IMR-90 (cell line): ENCODE results near the gene CCP110. TPM values are rescaled to one million over a fixed set of nuclear protein-coding genes. Genes with fewer than 3 reads are reported as not detected.

Experiments used
- ATAC-seq: fragments of 200-7000 bp; cut with Tn5 transposase; 2 replicates; pipeline ENCODE4 v1.9.1; 2020; ENCODE audit warnings: low read depth, mild to moderate bottlenecking, moderate library complexity
- BruUV-seq: library from RNA; stranded (reverse); fragments of 400-500 nt; replicated peaks from 2 replicates; lab custom pipeline; 2021; lab: Mats Ljungman, UMichigan
- CTCF ChIA-PET: fragments of 300-600 bp; formaldehyde crosslinking; extraction: SDS; loops from one replicate; lab custom pipeline; 2021; ENCODE audit warnings: antibody characterized with exemption; lab: Yijun Ruan, JAX
- POLR2A ChIA-PET: fragments of 300-600 bp; sonication (Branson Sonifier 250); formaldehyde crosslinking; loops from one replicate; lab custom pipeline; 2022; ENCODE audit warnings: antibody characterized with exemption; ENCODE audit not compliant: unreplicated experiment; lab: Charles Lee
- DNase-seq: peaks from one replicate; pipeline ENCODE4 v3.0.0; 2013
- H2AFZ ChIP-seq: replicated peaks from 2 replicates; pipeline ENCODE3; 2013; ENCODE audit warnings: low read length, mild to moderate bottlenecking; ENCODE audit not compliant: poor library complexity
- H2AK5ac ChIP-seq: 2 replicates; pipeline ENCODE4 v1.6.1; 2013; ENCODE audit warnings: low read depth, low read length, inconsistent platforms
- H2AK9ac ChIP-seq: replicated peaks from 2 replicates; pipeline ENCODE3; 2013; ENCODE audit warnings: mild to moderate bottlenecking, low read depth, low read length, moderate library complexity; ENCODE audit not compliant: poor library complexity
- H2BK120ac ChIP-seq: 2 replicates; pipeline ENCODE4 v1.6.1; 2013; ENCODE audit warnings: low read depth, low read length, inconsistent platforms
- H2BK15ac ChIP-seq: 3 replicates; pipeline ENCODE4 v1.6.1; 2013; ENCODE audit warnings: low read depth, low read length, inconsistent platforms
- H2BK20ac ChIP-seq: 2 replicates; pipeline ENCODE4 v1.6.1; 2013; ENCODE audit warnings: low read depth, mild to moderate bottlenecking, inconsistent platforms, low read length, moderate library complexity
- H2BK5ac ChIP-seq: 2 replicates; pipeline ENCODE4 v1.6.1; 2013; ENCODE audit warnings: mild to moderate bottlenecking, low read depth, low read length, inconsistent platforms; ENCODE audit not compliant: poor library complexity, severe bottlenecking
- H3K14ac ChIP-seq: replicated peaks from 2 replicates; pipeline ENCODE4 v1.6.1; 2013; ENCODE audit warnings: low read depth, low read length, inconsistent platforms
- H3K18ac ChIP-seq: 2 replicates; pipeline ENCODE4 v1.6.1; 2013; ENCODE audit warnings: low read depth, low read length, control low read depth
- H3K23ac ChIP-seq: 2 replicates; pipeline ENCODE4 v1.6.1; 2013; ENCODE audit warnings: low read depth, low read length, inconsistent platforms
- H3K27ac ChIP-seq: 2 replicates; pipeline ENCODE4 v1.5.1; 2013; ENCODE audit warnings: mild to moderate bottlenecking, control low read depth, low read length; ENCODE audit not compliant: insufficient read depth
- H3K27me3 ChIP-seq: 2 replicates; pipeline ENCODE4 v1.6.1; 2013; ENCODE audit warnings: low read length; ENCODE audit not compliant: control insufficient read depth, insufficient read depth
- H3K36me3 ChIP-seq: 2 replicates; pipeline ENCODE4 v1.6.1; 2013; ENCODE audit warnings: low read length, mixed read lengths; ENCODE audit not compliant: control insufficient read depth, insufficient read depth
- H3K4ac ChIP-seq: 2 replicates; pipeline ENCODE4 v1.6.1; 2013; ENCODE audit warnings: low read depth, low read length, inconsistent platforms
- H3K4me1 ChIP-seq: 2 replicates; pipeline ENCODE4 v1.6.1; 2013; ENCODE audit warnings: low read length, mixed read lengths; ENCODE audit not compliant: control insufficient read depth, insufficient read depth
- H3K4me2 ChIP-seq: 2 replicates; pipeline ENCODE4 v1.6.1; 2013; ENCODE audit warnings: low read depth, mild to moderate bottlenecking, control low read depth, low read length, moderate library complexity
- H3K4me3 ChIP-seq: 2 replicates; pipeline ENCODE4 v1.5.1; 2013; ENCODE audit warnings: low read depth, mild to moderate bottlenecking, control low read depth, low read length, moderate library complexity; ENCODE audit not compliant: insufficient read depth
- H3K56ac ChIP-seq: 2 replicates; pipeline ENCODE4 v1.6.1; 2013; ENCODE audit warnings: low read length, inconsistent platforms; ENCODE audit not compliant: insufficient read depth; ENCODE audit errors: extremely low read depth
- H3K79me1 ChIP-seq, 2 experiments: 2 replicates each; pipeline ENCODE4 v1.6.1; 2013; ENCODE audit warnings: low read length in 2 of 2, inconsistent platforms in 1 of 2, low read depth in 1 of 2
- H3K9ac ChIP-seq: 2 replicates; pipeline ENCODE4 v1.6.1; 2013; ENCODE audit warnings: low read depth, low read length, control low read depth
- H3K9me1 ChIP-seq: 2 replicates; pipeline ENCODE4 v1.6.1; 2013; ENCODE audit warnings: low read length, inconsistent platforms; ENCODE audit not compliant: insufficient read depth
- H3K9me3 ChIP-seq: 2 replicates; pipeline ENCODE4 v1.6.1; 2013; ENCODE audit warnings: low read length; ENCODE audit not compliant: control insufficient read depth, insufficient read depth
- H4K20me1 ChIP-seq: 2 replicates; pipeline ENCODE4 v1.6.1; 2013; ENCODE audit warnings: low read length, inconsistent platforms; ENCODE audit not compliant: insufficient read depth
- H4K5ac ChIP-seq: 2 replicates; pipeline ENCODE4 v1.6.1; 2013; ENCODE audit warnings: mild to moderate bottlenecking, low read depth, low read length, control low read depth
- H4K8ac ChIP-seq, 2 experiments: 2 replicates each; pipeline ENCODE4 v1.6.1; 2013; ENCODE audit warnings: low read depth in 2 of 2, low read length in 2 of 2, control low read depth in 1 of 2, inconsistent platforms in 1 of 2
- H4K91ac ChIP-seq: 2 replicates; pipeline ENCODE4 v1.6.1; 2013; ENCODE audit warnings: low read depth, low read length, inconsistent platforms; ENCODE audit not compliant: insufficient read depth
- BHLHE40 ChIP-seq: fragments of 150-350 bp; IDR thresholded peaks from 2 replicates; pipeline ENCODE4 v1.6.1; 2016; ENCODE audit warnings: mild to moderate bottlenecking, low read depth, low read length
- CEBPB ChIP-seq: IDR thresholded peaks from 2 replicates; pipeline ENCODE4 v1.6.1; 2012; ENCODE audit warnings: low read depth, low read length, improper control_type of control experiment
- CHD1 ChIP-seq: IDR thresholded peaks from 2 replicates; pipeline ENCODE4 v1.6.1; 2012; ENCODE audit warnings: low read depth, low read length, improper control_type of control experiment
- FOS ChIP-seq: fragments of 150-350 bp; IDR thresholded peaks from 2 replicates; pipeline ENCODE4 v1.6.1; 2016; ENCODE audit warnings: low read depth, low read length
- MAZ ChIP-seq: IDR thresholded peaks from 2 replicates; pipeline ENCODE4 v1.6.1; 2012; ENCODE audit warnings: low read depth, mild to moderate bottlenecking, low read length, improper control_type of control experiment, moderate library complexity, borderline replicate concordance
- MXI1 ChIP-seq: IDR thresholded peaks from 2 replicates; pipeline ENCODE4 v1.6.1; 2012; ENCODE audit warnings: low read depth, mild to moderate bottlenecking, low read length, moderate library complexity, borderline replicate concordance
- NFE2L2 ChIP-seq: fragments of 150-350 bp; IDR thresholded peaks from 2 replicates; pipeline ENCODE4 v1.6.1; 2016; ENCODE audit warnings: low read depth, mild to moderate bottlenecking, low read length
- POLR2A ChIP-seq: IDR thresholded peaks from 2 replicates; pipeline ENCODE4 v1.6.1; 2012; ENCODE audit warnings: mild to moderate bottlenecking, low read depth, low read length
- RAD21 ChIP-seq: IDR thresholded peaks from 2 replicates; pipeline ENCODE4 v1.6.1; 2012; ENCODE audit warnings: low read length, improper control_type of control experiment
- RFX5 ChIP-seq: IDR thresholded peaks from 2 replicates; pipeline ENCODE4 v1.8.0; 2012; ENCODE audit warnings: low read depth, mild to moderate bottlenecking, low read length, moderate library complexity
- SMC3 ChIP-seq: fragments of 150-350 bp; IDR thresholded peaks from 2 replicates; pipeline ENCODE4 v1.6.1; 2016; ENCODE audit warnings: low read depth, mild to moderate bottlenecking, antibody characterized with exemption, low read length, moderate library complexity
- WGBS, 2 experiments: methylation state at CpG; one replicate each; pipeline versions ENCODE4 v1.1.5 to v1.1.7; 2013; ENCODE audit warnings: missing lambda C conversion rate in 2 of 2; ENCODE audit not compliant: insufficient read length in 1 of 2; ENCODE audit errors: extremely low coverage in 2 of 2; 5-methylcytosine and 5-hydroxymethylcytosine counted together
- dilution Hi-C: fragments of 300-500 bp; cut with HindIII; formaldehyde crosslinking; loops from one replicate; pipeline ENCODE4 v1.14.3; 2018; ENCODE audit warnings: low sequenced_read_pairs; ENCODE audit not compliant: unreplicated experiment
- in situ Hi-C: fragments of 300-500 bp; cut with MboI; formaldehyde crosslinking; loops from 3 replicates; pipeline ENCODE4 v1.14.3; 2019; ENCODE audit warnings: low sequenced_read_pairs, inconsistent platforms, mixed read lengths
- intact Hi-C: fragments of 100-400 bp; cut with micrococcal nuclease; formaldehyde crosslinking; loops from 2 replicates; pipeline ENCODE4 v1.10.0; 2022
- polyA plus RNA-seq, 3 experiments: library from polyadenylated mRNA; depleted of rRNA; stranded (reverse); fragments of >200 nt; gene quantifications; 2 replicates each; pipeline ENCODE4 v1.2.3, GENCODE V29; 2012; ENCODE audit warnings: low replicate concordance in 1 of 3
- total RNA-seq: library from RNA; depleted of rRNA; stranded (reverse); fragments of >200 nt; gene quantifications from 2 replicates; pipeline ENCODE4 v1.2.3, GENCODE V29; 2012
- TF ChIP-seq, protein P1 (sequence below): fragments of 150-350 bp; IDR thresholded peaks from 2 replicates; pipeline ENCODE4 v1.6.1; 2016; ENCODE audit warnings: low read depth, mild to moderate bottlenecking, low read length, moderate library complexity, borderline replicate concordance
- TF ChIP-seq, protein P2 (sequence below): conservative IDR thresholded peaks from 2 replicates; pipeline ENCODE4 v1.5.1; 2012; ENCODE audit warnings: mild to moderate bottlenecking, low read depth, low read length, improper control_type of control experiment
- TF ChIP-seq, protein P3 (sequence below): fragments of 150-350 bp; IDR thresholded peaks from 2 replicates; pipeline ENCODE4 v1.6.1; 2017; ENCODE audit warnings: mild to moderate bottlenecking, antibody characterized with exemption, low read length, low read depth

Gene CCP110
- total and polyA plus RNA-seq, 2 of the 4 experiments (the other 2 are of a cell fraction) = 4.7 to 7.7 TPM

DNA sequence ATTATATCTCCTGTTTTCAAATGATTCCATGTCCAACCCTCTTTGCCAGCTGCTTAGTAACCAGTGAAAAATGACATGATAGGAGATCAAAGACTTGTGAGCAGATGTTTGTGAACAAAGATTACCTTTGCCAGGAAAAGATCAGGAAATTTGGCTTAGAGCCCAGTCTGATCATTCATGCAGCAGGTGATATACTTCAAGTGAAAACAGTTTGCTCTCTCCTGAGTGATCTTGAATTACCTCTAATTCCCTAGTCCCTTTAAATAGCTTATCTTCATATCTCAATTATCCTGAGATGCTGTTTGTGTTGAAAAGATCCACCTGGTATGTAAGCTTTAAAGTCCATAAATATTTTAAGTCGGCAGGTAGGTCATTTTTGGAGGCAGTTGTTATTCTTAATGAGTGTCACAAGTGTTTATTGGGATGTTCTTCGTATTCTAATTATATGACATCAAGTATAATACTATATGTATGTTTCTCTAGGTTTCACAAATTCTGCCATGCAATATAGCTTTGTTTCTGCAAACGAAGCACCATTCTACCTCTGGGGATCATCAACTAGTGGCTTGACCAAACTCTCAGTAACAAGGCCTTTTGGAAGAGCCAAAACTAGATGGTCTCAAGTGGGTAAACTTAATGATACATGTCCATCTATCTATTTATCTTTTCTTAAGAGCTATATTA lies 18.5 kb downstream of the CCP110 start:
- Histone ChIP-seq H3K14ac (no peak overlapping the region), H4K91ac (no peak overlapping the region), H2BK120ac (no peak overlapping the region), H3K4me2 (no peak overlapping the region), H3K4ac (no peak overlapping the region), H2AFZ (no peak overlapping the region), H4K20me1 (no peaks in the 10 kb centered on the region), H4K5ac (no peak overlapping the region), H3K36me3 (peaks cover 9% of the 10 kb centered on the region), H2AK5ac (no peak overlapping the region), H3K9me3 (no peaks in the 10 kb centered on the region), H3K27ac (no peak overlapping the region), H2BK5ac (no peak overlapping the region), H2AK9ac (no peak overlapping the region), H3K79me1 (no peaks in the 10 kb centered on the region; a peak in 1 of 4 replicates), H2BK15ac (no peak overlapping the region), H3K18ac (no peak overlapping the region), H3K4me3 (no peak overlapping the region), H3K27me3 (no peaks in the 10 kb centered on the region), H3K23ac (no peak overlapping the region), H4K8ac (no peak overlapping the region), H3K9me1 (no peaks in the 10 kb centered on the region), H3K56ac (no peak overlapping the region), H3K9ac (no peak overlapping the region), H2BK20ac (no peak overlapping the region), H3K4me1 (no peaks in the 10 kb centered on the region)
- intact Hi-C loops = no loop called here
- ATAC-seq (no peak), DNase-seq (no peak)
- TF ChIP-seq RFX5 = no peak
- no peak for TF ChIP-seq CEBPB
- no peak for TF ChIP-seq MXI1
- no peak for TF ChIP-seq MAZ
- TF ChIP-seq, protein P1, sequence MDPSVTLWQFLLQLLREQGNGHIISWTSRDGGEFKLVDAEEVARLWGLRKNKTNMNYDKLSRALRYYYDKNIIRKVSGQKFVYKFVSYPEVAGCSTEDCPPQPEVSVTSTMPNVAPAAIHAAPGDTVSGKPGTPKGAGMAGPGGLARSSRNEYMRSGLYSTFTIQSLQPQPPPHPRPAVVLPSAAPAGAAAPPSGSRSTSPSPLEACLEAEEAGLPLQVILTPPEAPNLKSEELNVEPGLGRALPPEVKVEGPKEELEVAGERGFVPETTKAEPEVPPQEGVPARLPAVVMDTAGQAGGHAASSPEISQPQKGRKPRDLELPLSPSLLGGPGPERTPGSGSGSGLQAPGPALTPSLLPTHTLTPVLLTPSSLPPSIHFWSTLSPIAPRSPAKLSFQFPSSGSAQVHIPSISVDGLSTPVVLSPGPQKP = no peak
- no peak for TF ChIP-seq SMC3
- TF ChIP-seq, protein P2, sequence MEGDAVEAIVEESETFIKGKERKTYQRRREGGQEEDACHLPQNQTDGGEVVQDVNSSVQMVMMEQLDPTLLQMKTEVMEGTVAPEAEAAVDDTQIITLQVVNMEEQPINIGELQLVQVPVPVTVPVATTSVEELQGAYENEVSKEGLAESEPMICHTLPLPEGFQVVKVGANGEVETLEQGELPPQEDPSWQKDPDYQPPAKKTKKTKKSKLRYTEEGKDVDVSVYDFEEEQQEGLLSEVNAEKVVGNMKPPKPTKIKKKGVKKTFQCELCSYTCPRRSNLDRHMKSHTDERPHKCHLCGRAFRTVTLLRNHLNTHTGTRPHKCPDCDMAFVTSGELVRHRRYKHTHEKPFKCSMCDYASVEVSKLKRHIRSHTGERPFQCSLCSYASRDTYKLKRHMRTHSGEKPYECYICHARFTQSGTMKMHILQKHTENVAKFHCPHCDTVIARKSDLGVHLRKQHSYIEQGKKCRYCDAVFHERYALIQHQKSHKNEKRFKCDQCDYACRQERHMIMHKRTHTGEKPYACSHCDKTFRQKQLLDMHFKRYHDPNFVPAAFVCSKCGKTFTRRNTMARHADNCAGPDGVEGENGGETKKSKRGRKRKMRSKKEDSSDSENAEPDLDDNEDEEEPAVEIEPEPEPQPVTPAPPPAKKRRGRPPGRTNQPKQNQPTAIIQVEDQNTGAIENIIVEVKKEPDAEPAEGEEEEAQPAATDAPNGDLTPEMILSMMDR = no peak
- no peak for TF ChIP-seq NFE2L2
- TF ChIP-seq CHD1 = no peak
- TF ChIP-seq RAD21 = no peak
- TF ChIP-seq, protein P3, sequence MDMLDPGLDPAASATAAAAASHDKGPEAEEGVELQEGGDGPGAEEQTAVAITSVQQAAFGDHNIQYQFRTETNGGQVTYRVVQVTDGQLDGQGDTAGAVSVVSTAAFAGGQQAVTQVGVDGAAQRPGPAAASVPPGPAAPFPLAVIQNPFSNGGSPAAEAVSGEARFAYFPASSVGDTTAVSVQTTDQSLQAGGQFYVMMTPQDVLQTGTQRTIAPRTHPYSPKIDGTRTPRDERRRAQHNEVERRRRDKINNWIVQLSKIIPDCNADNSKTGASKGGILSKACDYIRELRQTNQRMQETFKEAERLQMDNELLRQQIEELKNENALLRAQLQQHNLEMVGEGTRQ = no peak
- no peak for TF ChIP-seq POLR2A
- no peak for TF ChIP-seq FOS
- TF ChIP-seq BHLHE40 = no peak
- in situ Hi-C loops = no loop called here
- no CpG with 5 or more reads among the region's 3 CpGs for WGBS, 2 experiments
- dilution Hi-C loops = no loop called here
- POLR2A ChIA-PET = no interaction called here
- CTCF ChIA-PET = interaction anchor here (0.8 kb wide), 1 partner anchor 13 kb away, joined by 4 read pairs; the partner anchor contains the start of gene VPS35L
- no TSS peak for BruUV-seq
